IMR-90 (cell line): ENCODE results near the gene ARHGEF7.

Source experiments
- CHD1 ChIP-seq: IDR thresholded peaks from 2 replicates; pipeline ENCODE4 v1.6.1; 2012; ENCODE audit warnings: low read depth, low read length, improper control_type of control experiment
- CTCF ChIP-seq: conservative IDR thresholded peaks from 2 replicates; pipeline ENCODE4 v1.5.1; 2012; ENCODE audit warnings: mild to moderate bottlenecking, low read depth, low read length, improper control_type of control experiment
- ELK1 ChIP-seq: fragments of 150-350 bp; IDR thresholded peaks from 2 replicates; pipeline ENCODE4 v1.6.1; 2016; ENCODE audit warnings: low read depth, mild to moderate bottlenecking, low read length, moderate library complexity, borderline replicate concordance
- MAFK ChIP-seq: IDR thresholded peaks from 2 replicates; pipeline ENCODE4 v1.6.1; 2012; ENCODE audit warnings: low read depth, low read length, improper control_type of control experiment
- MAZ ChIP-seq: IDR thresholded peaks from 2 replicates; pipeline ENCODE4 v1.6.1; 2012; ENCODE audit warnings: low read depth, mild to moderate bottlenecking, low read length, improper control_type of control experiment, moderate library complexity, borderline replicate concordance
- MXI1 ChIP-seq: IDR thresholded peaks from 2 replicates; pipeline ENCODE4 v1.6.1; 2012; ENCODE audit warnings: low read depth, mild to moderate bottlenecking, low read length, moderate library complexity, borderline replicate concordance
- POLR2A ChIP-seq: IDR thresholded peaks from 2 replicates; pipeline ENCODE4 v1.6.1; 2012; ENCODE audit warnings: mild to moderate bottlenecking, low read depth, low read length
- RAD21 ChIP-seq: IDR thresholded peaks from 2 replicates; pipeline ENCODE4 v1.6.1; 2012; ENCODE audit warnings: low read length, improper control_type of control experiment
- RCOR1 ChIP-seq: IDR thresholded peaks from 2 replicates; pipeline ENCODE4 v1.6.1; 2012; ENCODE audit warnings: mild to moderate bottlenecking, low read length, improper control_type of control experiment; ENCODE audit not compliant: insufficient replicate concordance
- RFX5 ChIP-seq: IDR thresholded peaks from 2 replicates; pipeline ENCODE4 v1.8.0; 2012; ENCODE audit warnings: low read depth, mild to moderate bottlenecking, low read length, moderate library complexity
- SMC3 ChIP-seq: fragments of 150-350 bp; IDR thresholded peaks from 2 replicates; pipeline ENCODE4 v1.6.1; 2016; ENCODE audit warnings: low read depth, mild to moderate bottlenecking, antibody characterized with exemption, low read length, moderate library complexity
- USF2 ChIP-seq: fragments of 150-350 bp; IDR thresholded peaks from 2 replicates; pipeline ENCODE4 v1.6.1; 2017; ENCODE audit warnings: mild to moderate bottlenecking, antibody characterized with exemption, low read length, low read depth

GRCh38 chr13:111210091-111210490 is 95.0 kb downstream of the ARHGEF7 start:
- TF ChIP-seq CTCF: no peak
- no peak for TF ChIP-seq POLR2A
- no peak for TF ChIP-seq RFX5
- no peak for TF ChIP-seq SMC3
- no peak for TF ChIP-seq MAZ
- no peak for TF ChIP-seq MAFK
- TF ChIP-seq RCOR1: no peak
- TF ChIP-seq ELK1: no peak
- TF ChIP-seq MXI1: no peak
- TF ChIP-seq CHD1: no peak
- TF ChIP-seq RAD21: no peak
- TF ChIP-seq USF2: no peak
